ENCODE measurements around the gene GAB1.

Gene GAB1

GRCh38 chr4:143320113-143320512, 16.6 kb upstream of the GAB1 start:
- H3K27ac ChIP-seq = no peak overlapping the region
- no peak overlapping the region for H3K4me2 ChIP-seq
- no peaks in the 10 kb centered on the region for H4K20me1 ChIP-seq (ENCODE audit: insufficient read depth)
- no peak overlapping the region for H2AFZ ChIP-seq (ENCODE audit: low read depth)
- no peaks in the 10 kb centered on the region for H3K79me2 ChIP-seq (ENCODE audit: insufficient read depth, low read depth)
- no peaks in the 10 kb centered on the region for H3K36me3 ChIP-seq (ENCODE audit: insufficient read depth)
- H3K27me3 ChIP-seq (ENCODE audit: insufficient read depth, low read depth) = no peaks in the 10 kb centered on the region
- H3K4me1 ChIP-seq (ENCODE audit: low read depth, poor library complexity, severe bottlenecking) = no peaks in the 10 kb centered on the region
- no peak for TF ChIP-seq CTCF (conservative IDR thresholded peaks at IDR 0.05; ENCODE audit: low read depth, low read length)
- no peak overlapping the region for H3K4me3 ChIP-seq (IDR thresholded peaks at IDR 0.05; ENCODE audit: insufficient read depth, low read depth, low read length)
- H3K9ac ChIP-seq = no peak overlapping the region

- no peaks in the 10 kb centered on the region for H3K79me2 ChIP-seq (ENCODE audit: insufficient read depth, low read depth)
- no peaks in the 10 kb centered on the region for H4K20me1 ChIP-seq (ENCODE audit: insufficient read depth)
- no peaks in the 10 kb centered on the region for H3K36me3 ChIP-seq (ENCODE audit: insufficient read depth)
- H3K4me1 ChIP-seq (ENCODE audit: low read depth, poor library complexity, severe bottlenecking) = no peaks in the 10 kb centered on the region
- H3K27me3 ChIP-seq (ENCODE audit: insufficient read depth, low read depth) = no peaks in the 10 kb centered on the region
- H3K27ac ChIP-seq = no peak overlapping the region
- H3K9ac ChIP-seq = no peak overlapping the region
- no peak for TF ChIP-seq CTCF (conservative IDR thresholded peaks at IDR 0.05; ENCODE audit: low read depth, low read length)
- H3K4me2 ChIP-seq = no peak overlapping the region
- H2AFZ ChIP-seq (ENCODE audit: low read depth) = no peak overlapping the region
- no peak overlapping the region for H3K4me3 ChIP-seq (IDR thresholded peaks at IDR 0.05; ENCODE audit: insufficient read depth, low read depth, low read length)
Measured at GRCh38 chr4:143326735-143327134, 9.9 kb upstream of the GAB1 start.

- Histone ChIP-seq H3K36me3 (ENCODE audit: insufficient read depth) (no peaks in the 10 kb centered on the region), H3K4me3 (IDR thresholded peaks at IDR 0.05; ENCODE audit: insufficient read depth, low read depth, low read length) (no peak overlapping the region), H3K9ac (no peak overlapping the region), H3K27me3 (ENCODE audit: insufficient read depth, low read depth) (no peaks in the 10 kb centered on the region), H2AFZ (ENCODE audit: low read depth) (no peak overlapping the region), H3K4me1 (ENCODE audit: low read depth, poor library complexity, severe bottlenecking) (no peaks in the 10 kb centered on the region), H3K27ac (no peak overlapping the region), H3K79me2 (ENCODE audit: insufficient read depth, low read depth) (no peaks in the 10 kb centered on the region), H4K20me1 (ENCODE audit: insufficient read depth) (no peaks in the 10 kb centered on the region), H3K4me2 (no peak overlapping the region)
- no peak for TF ChIP-seq CTCF (conservative IDR thresholded peaks at IDR 0.05; ENCODE audit: low read depth, low read length)
Measured at GRCh38 chr4:143329985-143330384, 6.7 kb upstream of the GAB1 start.

GRCh38 chr4:143335979-143336780, 496 bp upstream of the GAB1 start:
- peak overlapping the region; percentile 88; the same call in 1 of the 2 replicates for H3K4me2 ChIP-seq
- no peak for TF ChIP-seq CTCF (conservative IDR thresholded peaks at IDR 0.05; ENCODE audit: low read depth, low read length)
- H4K20me1 ChIP-seq (ENCODE audit: insufficient read depth) = no peaks in the 10 kb centered on the region
- H3K36me3 ChIP-seq (ENCODE audit: insufficient read depth) = no peaks in the 10 kb centered on the region
- H3K27ac ChIP-seq = peak overlapping the region; percentile 60
- H2AFZ ChIP-seq (ENCODE audit: low read depth) = peak overlapping the region; percentile 96
- H3K4me1 ChIP-seq (ENCODE audit: low read depth, poor library complexity, severe bottlenecking) = peaks cover 21% of the 10 kb centered on the region
- peak overlapping the region; percentile 4 for H3K4me3 ChIP-seq (IDR thresholded peaks at IDR 0.05; ENCODE audit: insufficient read depth, low read depth, low read length)
- H3K27me3 ChIP-seq (ENCODE audit: insufficient read depth, low read depth) = no peaks in the 10 kb centered on the region
- H3K9ac ChIP-seq = peak overlapping the region; percentile 69
- H3K79me2 ChIP-seq (ENCODE audit: insufficient read depth, low read depth) = peaks cover 23% of the 10 kb centered on the region; the same call in 1 of the 2 replicates

Measured in KMS-11 (cell line).